ENCODE measurements around the gene FKBP14. TPM values are rescaled to one million over a fixed set of nuclear protein-coding genes. Genes with fewer than 3 reads are reported as not detected.

FKBP14 gene
- total RNA-seq, 1 donor from 2014 or later = 4.4 TPM

GRCh38 chr7:30027065-30027456 is 559 bp upstream of the FKBP14 start:
- Histone ChIP-seq H3K4me1 (peaks cover 64% of the 10 kb centered on the region), H3K4me3 (peak overlapping the region; percentile 80 to 86), H3K27me3 (no peaks in the 10 kb centered on the region), H3K9me3 (no peaks in the 10 kb centered on the region), H3K27ac (peak overlapping the region; percentile 94), H3K36me3 (no peaks in the 10 kb centered on the region)
- DNase-seq (ENCODE audit: extremely low spot score in 2 of 2) = no peak
- intact Hi-C loops (cut with DNase I) = loop anchor here (10.0 kb wide), 1 partner anchor 108 kb away; the partner anchor contains the start of gene MTURN
- no peak for TF ChIP-seq CTCF (IDR thresholded peaks at IDR 0.05)
- TF ChIP-seq POLR2A (IDR thresholded peaks at IDR 0.05) = no peak

- no peak overlapping the region for H3K27ac ChIP-seq
- H3K4me1 ChIP-seq = peaks cover 37% of the 10 kb centered on the region
- TF ChIP-seq CTCF (IDR thresholded peaks at IDR 0.05) (no peak), POLR2AphosphoS5 (IDR thresholded peaks at IDR 0.05; ENCODE audit: insufficient read depth in 1 of 2, low read depth in 1 of 2) (no peak), POLR2A (IDR thresholded peaks at IDR 0.05) (no peak)
- intact Hi-C loops (cut with DNase I) = loop anchor here (10.0 kb wide), 1 partner anchor 111 kb away; the partner anchor contains the start of gene MTURN
- no peaks in the 10 kb centered on the region for H3K27me3 ChIP-seq
- no peaks in the 10 kb centered on the region for H3K9me3 ChIP-seq
- H3K36me3 ChIP-seq = no peaks in the 10 kb centered on the region
- H3K4me3 ChIP-seq = no peak overlapping the region
- no peak for DNase-seq (ENCODE audit: extremely low spot score in 2 of 2)
Observed at GRCh38 chr7:30023524-30023923, 3.0 kb downstream of the FKBP14 start.

- Histone ChIP-seq H3K36me3 (no peaks in the 10 kb centered on the region), H3K27me3 (no peaks in the 10 kb centered on the region), H3K4me1 (peaks cover 37% of the 10 kb centered on the region), H3K4me3 (no peak overlapping the region), H3K9me3 (no peaks in the 10 kb centered on the region), H3K27ac (no peak overlapping the region)
- TF ChIP-seq CTCF (IDR thresholded peaks at IDR 0.05) (no peak), POLR2AphosphoS5 (IDR thresholded peaks at IDR 0.05; ENCODE audit: insufficient read depth in 1 of 2, low read depth in 1 of 2) (no peak), POLR2A (IDR thresholded peaks at IDR 0.05) (no peak)
- intact Hi-C loops (cut with DNase I) = loop anchor here (10.0 kb wide), 1 partner anchor 112 kb away; the partner anchor contains the start of gene MTURN
- no peak for DNase-seq (ENCODE audit: extremely low spot score in 2 of 2)
Observed at GRCh38 chr7:30022991-30023390, 3.5 kb downstream of the FKBP14 start.

- Histone ChIP-seq H3K4me3 (no peak overlapping the region), H3K27me3 (no peaks in the 10 kb centered on the region), H3K9me3 (no peaks in the 10 kb centered on the region), H3K4me1 (peaks cover 25% of the 10 kb centered on the region), H3K36me3 (peaks cover 0 to 15% of the 10 kb centered on the region in 2 donors), H3K27ac (no peak overlapping the region)
- intact Hi-C loops (cut with DNase I) = loop anchor here (10.0 kb wide), 1 partner anchor 114 kb away; the partner anchor contains the start of gene MTURN
- DNase-seq (ENCODE audit: extremely low spot score in 2 of 2) = no peak
- TF ChIP-seq CTCF (IDR thresholded peaks at IDR 0.05) (no peak), POLR2AphosphoS5 (IDR thresholded peaks at IDR 0.05; ENCODE audit: insufficient read depth in 1 of 2, low read depth in 1 of 2) (no peak), POLR2A (IDR thresholded peaks at IDR 0.05) (no peak)
Observed at GRCh38 chr7:30020535-30020934, 6.0 kb downstream of the FKBP14 start.

GRCh38 chr7:30019960-30020359 is 6.5 kb downstream of the FKBP14 start:
- Histone ChIP-seq H3K9me3 (no peaks in the 10 kb centered on the region), H3K36me3 (peaks cover 0 to 15% of the 10 kb centered on the region in 2 donors), H3K27me3 (no peaks in the 10 kb centered on the region), H3K4me3 (no peak overlapping the region), H3K4me1 (peaks cover 20% of the 10 kb centered on the region), H3K27ac (no peak overlapping the region)
- intact Hi-C loops (cut with DNase I) = loop anchor here (10.0 kb wide), 1 partner anchor 115 kb away; the partner anchor contains the start of gene MTURN
- TF ChIP-seq POLR2A (IDR thresholded peaks at IDR 0.05) (no peak), POLR2AphosphoS5 (IDR thresholded peaks at IDR 0.05; ENCODE audit: insufficient read depth in 1 of 2, low read depth in 1 of 2) (no peak), CTCF (IDR thresholded peaks at IDR 0.05) (no peak)
- no peak for DNase-seq (ENCODE audit: extremely low spot score in 2 of 2)
